HG02763 (cell line): ENCODE measurements around the gene SPAG9.

ENCODE experiments used
- ATAC-seq: cut with Tn5 transposase; IDR thresholded peaks from one replicate; pipeline ENCODE4 v1.9.1; 2021; ENCODE audit warnings: mild to moderate bottlenecking, moderate library complexity; ENCODE audit not compliant: unreplicated experiment

The SPAG9 gene

GRCh38 chr17:50923611-50924010 lies 197.1 kb downstream of the SPAG9 start:
- no peak for ATAC-seq

GRCh38 chr17:50922721-50923405 lies 197.8 kb downstream of the SPAG9 start:
- ATAC-seq = no peak

GRCh38 chr17:50922107-50922506 lies 198.6 kb downstream of the SPAG9 start:
- ATAC-seq = no peak

GRCh38 chr17:50920891-50921586 lies 199.6 kb downstream of the SPAG9 start:
- no peak for ATAC-seq

GRCh38 chr17:50920041-50920410 lies 200.6 kb downstream of the SPAG9 start:
- no peak for ATAC-seq

- no peak for ATAC-seq
Observed at GRCh38 chr17:50919321-50920040, 201.2 kb downstream of the SPAG9 start.

GRCh38 chr17:50918933-50919296 lies 201.8 kb downstream of the SPAG9 start:
- ATAC-seq = no peak

- ATAC-seq = no peak
Observed at GRCh38 chr17:50918071-50918932, 202.4 kb downstream of the SPAG9 start.

- no peak for ATAC-seq
Observed at GRCh38 chr17:50917418-50917743, 203.3 kb downstream of the SPAG9 start.

GRCh38 chr17:50916708-50917417 lies 203.8 kb downstream of the SPAG9 start:
- ATAC-seq = no peak

- ATAC-seq = no peak
Observed at GRCh38 chr17:50916026-50916707, 204.5 kb downstream of the SPAG9 start.

GRCh38 chr17:50914505-50915063 lies 206.1 kb downstream of the SPAG9 start:
- ATAC-seq = no peak

GRCh38 chr17:50913120-50913519 lies 207.5 kb downstream of the SPAG9 start:
- no peak for ATAC-seq
